ENCODE results near the gene SNRNP27.
"Not testable (repeated sequence)": the region's sequence is repeated elsewhere in the genome, so short reads cannot be mapped to it uniquely, and the experiment has no call there.

Gene SNRNP27

GRCh38 chr2:69945441-69945840 lies 51.7 kb downstream of the SNRNP27 start:
- DNase-seq (ENCODE audit: low read depth in 2 of 3, low spot score in 1 of 3): no peak

DNA sequence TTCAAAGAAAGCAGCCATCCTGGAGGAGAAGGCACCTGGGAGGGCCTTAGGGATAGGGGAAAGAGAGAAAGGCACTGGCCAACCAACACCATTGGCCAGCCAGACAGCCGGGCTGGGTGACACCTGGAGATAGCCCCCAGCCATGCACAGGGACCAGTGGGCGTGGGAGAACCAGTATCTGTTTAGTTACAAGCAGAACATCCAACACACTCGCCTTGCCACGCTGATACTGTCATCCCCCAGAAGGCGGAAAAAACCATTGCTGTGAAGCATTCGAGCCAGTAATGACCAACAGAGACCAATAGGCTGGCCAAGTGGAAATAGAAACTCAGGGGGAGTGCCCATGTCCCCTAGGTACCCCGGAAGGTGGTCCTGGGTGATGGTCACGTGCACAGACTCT lies 52.2 kb downstream of the SNRNP27 start:
- no peak for DNase-seq (ENCODE audit: low read depth in 2 of 3, low spot score in 1 of 3)

DNA sequence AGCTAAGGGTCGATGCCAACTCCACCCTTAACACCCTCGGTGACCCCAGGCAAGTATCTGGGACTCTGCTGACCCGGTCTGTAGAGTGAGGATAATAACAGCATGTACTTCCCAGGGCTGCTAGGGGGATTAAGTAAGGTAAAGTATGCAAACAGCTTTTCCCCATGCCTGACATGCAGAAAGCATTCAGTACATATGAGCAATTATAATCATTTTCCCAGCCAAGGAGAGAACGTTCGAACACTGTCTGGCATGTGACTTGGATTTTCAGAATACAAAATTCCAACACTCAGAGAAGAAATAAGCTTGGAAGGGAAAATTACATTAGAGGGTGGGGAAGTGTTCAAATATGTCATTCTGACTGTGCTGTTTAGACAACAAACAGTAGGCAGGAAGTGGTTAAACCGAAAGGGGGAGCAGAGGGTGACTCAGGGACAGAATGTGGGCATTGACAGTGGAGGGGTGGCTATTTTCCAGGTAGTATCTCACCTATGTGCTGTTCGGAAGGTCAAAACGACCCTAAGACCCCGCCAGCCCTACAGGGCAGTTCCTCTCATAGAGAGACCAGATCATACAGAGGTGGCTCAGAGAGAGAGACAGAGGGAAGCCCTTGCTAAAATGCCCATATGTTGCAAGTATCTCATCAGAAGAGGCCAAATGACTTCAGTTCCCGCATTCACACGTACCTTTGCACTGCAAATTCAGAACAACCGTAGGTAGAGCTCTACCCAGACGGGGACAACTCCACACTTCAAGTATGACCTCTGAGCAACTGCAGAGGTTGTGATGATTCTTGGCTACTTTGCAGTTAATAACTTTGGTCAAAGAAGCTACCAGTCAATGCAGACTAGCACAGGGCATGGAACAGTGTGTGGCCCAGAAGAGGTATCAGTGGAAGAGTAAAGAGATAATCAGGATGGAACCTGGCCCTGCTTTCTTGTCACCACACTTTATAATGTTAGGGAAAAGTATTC lies 52.9 kb downstream of the SNRNP27 start:
- DNase-seq (ENCODE audit: low read depth in 2 of 3, low spot score in 1 of 3): peak in 2 of 3 donors; percentile 19 to 48

- no peak for DNase-seq (ENCODE audit: low read depth in 2 of 3, low spot score in 1 of 3)
Measured at GRCh38 chr2:69947325-69947931, 53.7 kb downstream of the SNRNP27 start.

- DNase-seq (ENCODE audit: low read depth in 2 of 3, low spot score in 1 of 3): no peak
Measured at GRCh38 chr2:69948032-69948962, 54.5 kb downstream of the SNRNP27 start.

- no peak for DNase-seq (ENCODE audit: low read depth in 2 of 3, low spot score in 1 of 3)
Measured at GRCh38 chr2:69948963-69949645, 55.3 kb downstream of the SNRNP27 start.

DNA sequence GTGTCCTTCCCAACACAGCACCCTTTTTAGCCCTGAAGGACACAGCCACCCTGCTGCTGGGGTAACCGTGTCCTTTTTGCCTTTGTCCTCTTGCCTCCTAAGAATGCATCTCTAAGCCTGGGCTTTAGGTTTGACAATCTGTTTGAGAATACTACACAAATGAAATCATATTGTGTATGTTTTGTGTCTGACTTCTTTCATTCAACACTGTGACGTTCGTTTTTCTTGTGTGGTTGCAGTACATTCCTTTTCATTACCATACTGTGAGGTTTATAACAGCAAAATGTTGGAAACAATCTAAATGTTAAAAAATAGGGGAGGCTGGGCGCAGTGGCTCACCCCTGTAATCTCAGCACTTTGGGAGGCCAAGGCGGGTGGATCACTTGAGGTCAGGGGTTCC lies 56.5 kb downstream of the SNRNP27 start:
- no peak for DNase-seq (ENCODE audit: low read depth in 2 of 3, low spot score in 1 of 3)

GRCh38 chr2:69950671-69951070 lies 56.9 kb downstream of the SNRNP27 start:
- DNase-seq (ENCODE audit: low read depth in 2 of 3, low spot score in 1 of 3): not testable (repeated sequence)

DNA sequence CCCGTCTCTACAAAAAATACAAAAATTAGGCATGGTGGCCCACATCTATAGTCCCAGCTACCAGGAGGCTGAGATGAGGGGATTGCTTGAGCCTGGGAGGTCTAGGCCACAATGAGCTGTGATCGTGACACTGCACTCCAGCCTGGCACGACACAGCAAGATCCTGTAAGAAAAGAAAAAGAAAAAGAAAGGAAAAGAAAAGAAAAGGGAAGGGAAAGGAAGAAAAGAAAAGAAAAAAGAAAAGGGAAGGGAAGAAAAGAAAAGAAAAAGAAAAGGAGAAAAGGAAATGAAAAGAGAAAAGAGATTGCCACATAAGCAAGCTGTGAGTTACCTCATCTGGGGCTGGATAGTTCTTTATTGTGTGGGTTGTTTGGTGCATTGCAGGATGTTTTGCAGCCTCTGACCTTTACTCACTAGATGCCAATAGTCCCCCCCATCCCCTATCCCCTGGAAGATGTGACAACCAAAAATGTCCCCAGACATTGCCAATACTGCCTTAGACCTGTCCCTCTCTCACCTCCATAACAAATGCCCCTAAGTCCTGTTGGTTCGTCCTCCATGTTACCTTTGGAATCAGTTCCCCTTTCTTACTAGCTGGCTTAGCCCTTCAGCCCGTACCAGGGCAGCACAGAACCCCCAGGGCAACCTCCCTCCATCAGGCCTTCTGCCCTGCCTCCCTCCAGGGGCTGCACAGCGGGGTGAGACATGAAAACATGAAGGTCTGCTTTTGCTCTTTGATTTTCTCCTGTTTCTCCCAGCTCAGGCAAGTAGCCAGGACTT lies 58.8 kb downstream of the SNRNP27 start:
- no peak for DNase-seq (ENCODE audit: low read depth in 2 of 3, low spot score in 1 of 3)

DNA sequence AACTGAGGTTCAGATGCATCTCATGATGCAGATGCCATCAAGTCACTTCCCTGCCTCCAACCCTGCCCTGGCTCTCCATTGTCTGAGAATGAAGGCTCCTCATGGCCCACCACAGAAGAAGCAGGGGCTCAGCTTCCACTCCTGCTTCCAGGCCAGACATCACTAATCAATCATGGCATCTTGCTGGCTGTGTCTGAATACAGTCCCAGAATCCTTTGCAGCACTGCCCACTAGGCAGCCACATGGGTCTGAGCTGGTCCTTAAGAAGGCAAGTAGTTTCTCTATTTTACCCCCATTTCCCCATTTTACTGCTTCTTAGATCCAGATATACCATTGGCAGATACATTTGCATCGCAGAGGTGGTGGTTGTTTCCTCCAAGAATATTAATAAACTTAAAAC lies 60.3 kb downstream of the SNRNP27 start:
- no peak for DNase-seq (ENCODE audit: low read depth in 2 of 3, low spot score in 1 of 3)

Measured in stimulated activated CD4-positive, alpha-beta T cell treated with anti-CD3 and anti-CD28 coated beads, Interleukin-12 subunit alpha, Interleukin-12 subunit beta, amount 100 ng/mL, for 48 hours (primary cell).